ENCODE data around the gene ADGRF5.

Gene ADGRF5, protein sequence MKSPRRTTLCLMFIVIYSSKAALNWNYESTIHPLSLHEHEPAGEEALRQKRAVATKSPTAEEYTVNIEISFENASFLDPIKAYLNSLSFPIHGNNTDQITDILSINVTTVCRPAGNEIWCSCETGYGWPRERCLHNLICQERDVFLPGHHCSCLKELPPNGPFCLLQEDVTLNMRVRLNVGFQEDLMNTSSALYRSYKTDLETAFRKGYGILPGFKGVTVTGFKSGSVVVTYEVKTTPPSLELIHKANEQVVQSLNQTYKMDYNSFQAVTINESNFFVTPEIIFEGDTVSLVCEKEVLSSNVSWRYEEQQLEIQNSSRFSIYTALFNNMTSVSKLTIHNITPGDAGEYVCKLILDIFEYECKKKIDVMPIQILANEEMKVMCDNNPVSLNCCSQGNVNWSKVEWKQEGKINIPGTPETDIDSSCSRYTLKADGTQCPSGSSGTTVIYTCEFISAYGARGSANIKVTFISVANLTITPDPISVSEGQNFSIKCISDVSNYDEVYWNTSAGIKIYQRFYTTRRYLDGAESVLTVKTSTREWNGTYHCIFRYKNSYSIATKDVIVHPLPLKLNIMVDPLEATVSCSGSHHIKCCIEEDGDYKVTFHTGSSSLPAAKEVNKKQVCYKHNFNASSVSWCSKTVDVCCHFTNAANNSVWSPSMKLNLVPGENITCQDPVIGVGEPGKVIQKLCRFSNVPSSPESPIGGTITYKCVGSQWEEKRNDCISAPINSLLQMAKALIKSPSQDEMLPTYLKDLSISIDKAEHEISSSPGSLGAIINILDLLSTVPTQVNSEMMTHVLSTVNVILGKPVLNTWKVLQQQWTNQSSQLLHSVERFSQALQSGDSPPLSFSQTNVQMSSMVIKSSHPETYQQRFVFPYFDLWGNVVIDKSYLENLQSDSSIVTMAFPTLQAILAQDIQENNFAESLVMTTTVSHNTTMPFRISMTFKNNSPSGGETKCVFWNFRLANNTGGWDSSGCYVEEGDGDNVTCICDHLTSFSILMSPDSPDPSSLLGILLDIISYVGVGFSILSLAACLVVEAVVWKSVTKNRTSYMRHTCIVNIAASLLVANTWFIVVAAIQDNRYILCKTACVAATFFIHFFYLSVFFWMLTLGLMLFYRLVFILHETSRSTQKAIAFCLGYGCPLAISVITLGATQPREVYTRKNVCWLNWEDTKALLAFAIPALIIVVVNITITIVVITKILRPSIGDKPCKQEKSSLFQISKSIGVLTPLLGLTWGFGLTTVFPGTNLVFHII (N-terminal part only)

DNA sequence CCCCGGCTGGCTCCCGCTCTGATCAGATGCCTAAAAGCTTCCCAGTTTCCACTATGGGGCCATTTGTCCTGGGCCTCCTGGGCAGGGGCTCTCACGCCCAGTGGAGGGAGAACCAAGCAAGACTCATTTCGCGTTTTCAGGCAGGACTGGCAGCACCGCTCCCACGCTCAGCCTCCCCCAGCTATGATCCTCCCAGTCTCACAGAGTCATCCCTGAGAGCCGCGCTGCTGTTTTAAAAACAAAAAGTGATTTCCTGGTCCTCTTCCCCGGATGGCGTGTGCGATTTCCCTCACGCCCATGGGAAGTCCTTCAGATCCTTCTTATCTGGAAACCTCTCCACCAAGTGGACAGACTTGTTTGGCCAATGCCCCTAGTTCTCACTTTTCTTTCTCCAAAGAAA is at the start of gene ADGRF5:
TSS of gene ADGRF5 (minus strand) at position 208 of the 400 bp plus-strand sequence. CDS start 15,176 bp downstream, outside the sequence.
- no peak for DNase-seq

DNA sequence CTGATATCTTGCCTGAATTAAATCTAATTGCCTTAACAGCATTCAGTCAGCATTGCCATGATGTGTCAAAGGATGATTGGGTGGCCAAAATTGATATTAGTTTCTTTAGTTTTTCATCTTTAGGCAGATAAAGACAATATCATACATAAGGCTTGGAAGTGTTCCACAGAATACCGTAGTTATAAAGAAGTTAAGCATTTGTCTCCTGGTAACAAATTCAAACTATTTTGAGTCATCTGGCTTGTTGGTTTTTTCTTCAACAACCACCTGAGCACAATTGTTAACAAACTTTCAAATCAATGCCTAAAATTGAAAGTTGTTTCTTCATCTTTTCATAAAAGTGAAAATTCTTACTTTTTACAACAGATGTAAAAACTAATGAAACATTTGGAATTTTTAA is 47.5 kb upstream of the ADGRF5 start:
- DNase-seq, result no peak

DNA sequence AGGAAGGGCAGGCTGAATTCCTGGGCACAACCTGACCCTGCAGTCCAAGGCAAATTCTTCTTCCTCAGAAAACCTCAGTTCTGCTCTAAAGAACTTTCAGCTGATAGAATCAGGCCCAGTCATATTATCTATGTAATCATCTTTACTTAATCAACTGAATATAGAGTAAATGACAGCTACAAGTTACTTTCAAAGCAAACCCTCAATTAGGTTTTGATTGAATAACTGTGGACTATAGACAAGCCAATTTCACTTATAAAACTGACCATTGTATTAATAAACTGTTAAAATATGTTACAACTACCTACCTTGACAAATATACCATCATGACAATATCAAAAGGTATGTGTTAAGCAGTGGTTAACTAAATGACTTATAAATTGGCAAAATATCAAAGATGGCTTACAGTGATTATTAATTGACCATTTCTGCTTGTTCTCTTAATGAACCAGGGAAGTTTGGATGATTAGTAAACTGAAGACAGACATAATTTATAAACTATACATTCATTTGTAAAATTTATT is 46.1 kb upstream of the ADGRF5 start:
- no peak for DNase-seq

DNA sequence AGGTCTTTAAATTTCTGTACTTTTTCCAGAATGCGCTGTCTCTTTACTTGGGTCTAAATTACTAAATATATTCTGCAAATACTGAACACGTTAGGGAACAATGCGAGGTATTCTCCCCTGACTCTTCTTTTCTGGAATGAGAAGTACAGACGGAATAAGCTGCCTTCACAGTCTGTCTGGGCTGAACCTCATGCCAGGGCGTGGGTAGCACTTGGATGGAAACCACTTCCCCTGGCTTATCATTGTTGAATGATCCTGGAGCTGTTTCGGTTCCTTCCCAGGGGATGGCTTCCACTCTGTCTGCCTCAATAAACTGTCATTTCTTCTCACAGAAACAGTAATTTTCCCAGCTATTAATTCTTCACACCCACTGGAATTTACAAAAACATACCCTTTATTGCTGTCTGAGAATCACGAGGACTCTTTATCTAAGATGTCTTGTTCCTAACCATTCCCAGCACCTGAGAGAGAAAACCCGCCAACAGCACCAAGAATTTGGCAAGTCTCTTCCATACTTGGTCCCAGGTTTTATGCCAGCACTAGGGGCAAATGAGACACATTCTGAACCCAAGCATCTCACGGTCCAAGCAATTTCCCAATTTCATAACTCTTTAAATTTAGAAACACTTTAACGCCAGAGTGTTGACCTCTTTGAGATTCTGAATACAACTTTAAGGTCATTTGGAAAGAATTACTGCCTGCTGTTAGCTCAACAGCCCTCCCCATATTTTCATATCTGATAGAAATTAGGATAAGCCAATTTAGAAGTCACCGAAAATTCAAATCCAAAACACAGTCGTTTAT is 43.2 kb upstream of the ADGRF5 start:
- DNase-seq, result no peak

DNA sequence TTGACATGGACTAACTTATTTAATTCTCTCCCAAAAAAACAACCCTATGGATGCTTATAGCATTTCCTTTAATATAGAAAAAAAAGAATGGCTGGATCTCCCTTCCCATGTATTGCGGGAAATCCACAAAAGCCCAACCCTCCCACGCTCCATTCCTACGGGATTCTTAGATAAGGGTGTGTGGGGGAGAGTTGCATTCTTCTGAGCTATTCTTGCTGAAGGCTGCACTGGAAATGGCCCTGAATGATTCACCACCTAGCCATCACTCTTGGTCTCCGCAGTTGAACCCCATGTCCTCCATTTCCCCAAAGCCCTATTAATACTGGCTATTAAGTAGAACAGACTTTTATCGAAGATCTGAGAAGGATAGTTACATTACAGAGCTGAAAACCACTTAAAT is 41.9 kb upstream of the ADGRF5 start:
- DNase-seq, result no peak

DNA sequence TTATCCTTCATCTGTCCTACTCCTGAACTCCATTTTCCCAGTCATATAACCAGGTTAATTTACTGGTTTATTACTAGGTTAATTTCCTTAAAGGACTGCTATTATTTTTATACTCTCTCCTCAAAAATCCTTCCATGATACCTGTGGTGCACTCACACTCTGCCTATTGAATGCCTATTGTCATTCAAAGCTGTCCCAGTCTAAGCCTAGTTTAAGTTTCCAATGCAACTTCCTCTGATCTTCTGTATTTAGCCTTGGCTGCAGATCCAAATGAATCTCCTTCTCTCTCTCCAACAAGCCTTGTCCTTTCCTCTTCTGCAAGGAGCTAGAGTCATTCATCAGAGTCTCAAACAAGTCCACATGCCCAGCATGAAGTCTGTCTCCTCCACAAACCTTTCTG is 41.3 kb upstream of the ADGRF5 start:
- DNase-seq, result no peak

DNA sequence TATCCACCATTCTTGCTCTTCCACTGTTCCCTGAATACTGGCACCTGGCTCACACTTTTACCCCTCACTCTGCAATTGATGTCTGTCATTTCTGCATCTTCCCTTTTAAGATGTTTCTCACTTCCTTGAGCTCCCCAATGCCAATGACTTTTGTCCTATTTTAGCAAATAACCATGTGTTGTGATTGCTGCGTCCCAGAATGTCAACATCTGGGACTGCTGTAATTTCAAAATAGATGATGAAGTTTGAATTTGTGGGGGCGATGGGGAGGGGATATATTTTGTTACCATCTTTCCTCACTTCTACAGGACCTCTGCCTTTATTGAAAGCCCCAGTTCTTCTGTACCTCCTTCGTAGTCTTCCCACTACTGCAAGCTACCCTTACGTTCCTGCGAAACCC is 40.0 kb upstream of the ADGRF5 start:
- no peak for DNase-seq

DNA sequence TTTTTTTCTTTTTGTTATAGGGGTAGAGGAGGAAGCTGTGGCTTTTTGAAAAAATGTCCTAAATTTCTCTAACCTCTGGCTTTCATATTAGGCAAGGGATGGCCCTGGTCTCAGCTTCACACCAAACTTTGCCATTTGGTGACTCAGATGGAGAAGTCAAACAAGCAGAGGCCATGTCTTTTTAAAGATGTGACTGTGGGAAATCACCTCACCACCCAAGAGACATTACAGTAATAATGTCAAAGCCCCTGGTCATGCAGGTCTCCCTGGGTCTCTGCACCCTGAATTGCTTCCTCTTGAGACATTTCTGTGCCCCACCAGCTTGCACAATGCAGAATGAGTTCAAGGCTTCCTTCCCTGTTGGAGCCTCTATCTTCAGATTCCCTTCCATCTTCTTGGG is 39.5 kb upstream of the ADGRF5 start:
- DNase-seq, result no peak

DNA sequence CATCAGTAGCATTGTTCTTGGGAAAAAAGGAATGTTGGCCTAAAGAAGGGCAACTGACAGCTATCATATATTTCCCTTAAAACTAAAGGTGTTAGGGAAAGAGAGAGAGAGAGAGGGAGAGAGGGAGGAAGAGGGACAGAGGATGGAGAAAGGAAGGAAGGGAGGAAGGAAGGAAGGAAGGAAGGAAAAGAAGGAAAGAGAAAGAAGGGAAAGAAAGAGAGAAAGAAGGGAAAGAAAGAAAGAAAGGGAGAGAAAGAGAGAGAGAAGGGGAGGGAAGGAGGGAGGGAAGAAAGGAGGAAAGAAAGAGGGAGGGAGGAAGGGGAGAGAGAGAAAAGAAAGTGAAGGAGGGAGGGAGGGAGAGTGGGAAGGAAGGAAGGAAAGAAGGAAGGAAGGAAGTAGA is 37.7 kb upstream of the ADGRF5 start:
- DNase-seq, result no peak

DNA sequence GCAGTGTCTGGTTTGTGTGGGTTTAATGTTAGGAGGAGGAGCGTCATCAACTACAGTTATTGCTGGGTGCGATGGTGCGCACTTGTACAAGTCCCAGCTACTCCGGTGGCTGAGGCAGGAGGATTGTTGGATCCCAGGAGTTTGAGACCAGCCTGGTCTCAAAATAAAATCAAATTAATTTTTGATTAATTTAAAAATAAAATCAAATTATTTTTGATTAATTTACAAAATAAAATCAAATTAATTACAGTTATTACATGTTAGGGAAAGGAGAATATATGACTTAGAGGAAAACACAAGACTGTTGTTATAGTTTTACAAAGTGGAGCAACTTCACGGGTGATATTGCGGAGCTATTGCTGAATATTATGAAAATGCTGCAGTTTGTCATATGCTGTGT is 34.7 kb upstream of the ADGRF5 start:
- no peak for DNase-seq

DNA sequence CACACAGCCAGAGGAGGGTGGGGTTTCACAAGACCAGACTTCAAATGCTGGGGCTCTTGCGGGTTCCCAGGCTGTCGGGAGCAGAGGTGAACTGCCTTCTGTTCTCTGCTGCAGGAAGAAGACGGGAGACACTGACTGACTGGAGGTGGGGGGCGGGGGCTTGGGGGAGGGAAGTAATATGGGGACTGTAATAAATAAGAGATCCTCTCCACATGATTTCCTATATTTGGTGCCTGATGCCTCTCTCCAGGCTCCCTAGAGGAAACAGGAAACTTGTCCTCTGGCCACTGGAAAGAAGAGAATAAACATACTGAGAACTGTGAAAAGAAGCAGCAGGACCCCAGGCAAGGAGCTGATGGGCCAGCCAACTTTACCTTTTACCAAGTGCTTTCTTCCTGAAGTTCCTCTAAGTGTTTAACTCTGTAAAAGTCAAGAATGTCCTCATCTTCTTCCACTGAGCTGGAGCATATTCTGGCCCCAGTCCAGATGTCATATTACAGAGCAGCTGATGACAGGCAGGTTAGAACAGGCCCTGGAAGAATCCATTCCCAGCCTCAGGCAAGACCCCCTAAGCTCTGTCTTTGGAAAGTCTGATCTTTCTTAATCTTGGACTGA is 33.2 kb upstream of the ADGRF5 start:
- no peak for DNase-seq

DNA sequence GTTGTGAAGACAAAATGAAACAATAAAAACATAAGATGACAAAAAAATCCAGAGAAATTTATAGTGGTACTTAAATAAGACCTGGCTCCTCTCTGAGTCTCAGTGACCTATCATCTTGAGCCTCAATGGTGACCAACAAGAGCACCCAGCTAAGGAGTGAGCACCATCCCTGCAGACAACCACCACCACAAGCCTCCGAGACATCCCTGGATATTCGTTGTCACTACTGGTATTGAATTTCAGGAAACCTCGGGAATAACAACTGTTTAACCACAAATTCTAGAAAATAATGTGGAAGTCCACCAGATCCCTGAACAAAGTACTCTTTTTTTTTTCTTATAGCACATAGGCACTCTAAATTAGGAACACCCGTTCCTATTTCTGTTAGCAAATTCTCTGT is 32.2 kb upstream of the ADGRF5 start:
- no peak for DNase-seq

DNA sequence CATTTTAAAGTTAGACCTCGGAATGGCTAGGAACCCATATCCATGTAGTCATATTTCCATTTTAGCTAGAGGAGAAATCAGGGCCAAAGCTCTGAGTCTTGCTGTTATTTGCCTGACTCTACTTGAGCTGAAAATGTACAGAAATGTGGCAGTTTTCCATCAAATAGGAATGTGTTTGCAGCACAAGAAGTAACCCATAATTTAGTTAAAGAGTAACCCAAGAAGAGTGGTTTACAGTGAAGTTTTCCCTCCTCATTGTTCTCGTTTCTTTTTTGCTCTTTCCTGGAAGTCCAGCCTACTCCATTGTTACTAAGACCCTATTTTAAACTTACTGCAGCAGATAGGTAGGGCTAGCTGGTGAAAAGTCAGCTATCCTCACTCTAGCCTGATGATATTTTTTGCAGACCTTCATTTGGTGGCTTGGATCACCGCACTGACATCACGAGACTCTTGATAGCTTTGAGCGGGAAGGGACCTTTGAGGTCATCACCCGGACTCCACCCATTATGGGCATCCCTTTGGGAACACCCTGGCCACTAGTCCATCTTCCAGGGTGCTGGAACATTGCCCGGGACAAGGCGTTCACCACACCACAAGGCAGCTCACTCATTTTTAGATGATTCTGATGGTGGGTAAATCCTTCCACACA is 28.0 kb upstream of the ADGRF5 start:
- DNase-seq, result no peak

DNA sequence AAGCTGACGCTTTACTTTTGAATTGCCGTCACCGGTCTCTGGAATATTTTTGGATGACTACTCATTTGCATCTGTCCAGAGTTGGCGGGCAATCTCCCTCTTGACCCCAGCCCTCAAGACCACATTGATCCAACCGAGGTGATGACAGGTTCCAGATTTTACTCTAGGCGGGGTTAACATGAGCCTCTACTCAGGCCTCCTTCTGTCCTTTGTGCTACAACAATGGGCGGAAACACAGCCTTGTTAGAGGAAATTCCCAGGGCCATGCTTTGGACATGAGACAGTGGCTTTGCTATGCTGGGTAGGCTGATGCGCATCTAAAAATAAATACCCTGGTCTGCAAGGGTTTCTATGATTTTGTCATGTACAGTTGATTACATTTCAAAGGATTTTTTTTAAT is 27.0 kb upstream of the ADGRF5 start:
- DNase-seq, result no peak

DNA sequence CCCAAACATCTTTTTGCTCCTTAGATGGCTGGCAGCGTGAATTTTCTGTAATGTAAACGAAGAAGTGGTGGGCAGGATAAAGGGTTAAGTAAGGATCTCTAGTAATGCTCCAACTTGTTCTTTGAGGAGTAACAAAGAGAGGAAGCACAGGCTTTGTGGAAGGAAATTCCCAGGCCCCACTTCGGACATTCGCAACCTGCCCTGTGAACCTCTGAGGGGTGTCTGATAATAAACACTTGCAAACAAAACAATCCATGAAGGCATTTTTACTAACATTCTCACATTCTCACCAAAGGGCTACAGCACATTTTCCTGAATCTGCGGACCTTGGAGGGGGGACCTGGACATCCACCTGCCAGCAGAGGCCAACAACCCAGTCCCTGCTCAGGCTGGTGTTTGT is 25.8 kb upstream of the ADGRF5 start:
- no peak for DNase-seq

DNA sequence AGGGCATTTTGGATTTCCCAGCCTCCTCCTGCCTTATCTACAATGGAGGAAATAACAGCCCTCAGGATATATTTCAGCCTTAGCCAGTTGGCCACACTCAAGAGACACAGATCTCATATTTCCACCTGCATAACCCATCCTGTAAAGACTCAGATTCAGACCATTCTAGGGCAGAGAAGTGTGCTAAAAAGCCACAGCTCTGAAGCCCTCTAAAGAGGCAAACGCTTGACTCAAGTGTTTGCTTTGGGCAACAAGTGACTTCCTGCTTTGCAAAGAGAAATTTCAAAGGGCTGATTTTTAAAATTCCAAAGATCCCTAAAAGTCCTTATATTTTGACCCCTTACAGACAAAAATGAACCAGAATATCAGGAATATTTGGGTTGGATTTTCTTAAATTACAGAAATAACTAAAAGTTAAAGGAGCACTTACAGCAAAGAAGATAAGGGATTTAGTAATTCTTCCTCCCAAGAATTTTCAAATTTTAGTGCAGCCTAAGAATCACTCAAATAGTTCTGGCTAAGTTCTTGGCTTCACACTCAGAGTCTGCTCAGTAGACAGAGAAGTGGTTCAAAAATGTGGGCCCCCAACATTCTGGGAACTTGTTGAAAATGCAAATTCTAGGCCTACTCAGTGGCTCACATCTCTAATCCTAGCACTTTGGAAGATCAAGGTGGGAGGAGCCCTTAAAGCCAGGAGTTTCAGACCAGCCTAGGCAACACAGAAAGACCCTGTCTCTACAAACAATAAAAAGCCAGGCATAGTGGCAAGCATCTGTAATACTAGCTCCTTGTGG is 18.9 kb upstream of the ADGRF5 start:
- no peak for DNase-seq

DNA sequence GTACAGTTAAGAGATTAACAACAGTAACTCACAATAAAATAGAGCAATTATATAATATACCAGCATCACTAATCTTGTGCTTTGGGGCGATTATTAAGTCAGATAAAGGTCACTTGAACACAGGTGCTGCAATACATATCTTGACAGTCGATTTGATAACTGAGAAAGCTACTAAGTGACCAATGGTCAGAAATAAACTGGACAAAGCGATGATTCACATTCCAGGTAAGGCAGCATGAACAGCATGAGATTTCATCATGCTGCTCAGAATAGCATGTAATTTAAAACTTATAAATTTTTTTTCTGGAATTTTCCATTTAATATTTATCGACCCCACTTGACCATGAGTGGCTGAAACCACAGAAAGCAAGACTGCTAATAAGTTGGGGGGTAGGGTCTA is 15.9 kb upstream of the ADGRF5 start:
- no peak for DNase-seq

DNA sequence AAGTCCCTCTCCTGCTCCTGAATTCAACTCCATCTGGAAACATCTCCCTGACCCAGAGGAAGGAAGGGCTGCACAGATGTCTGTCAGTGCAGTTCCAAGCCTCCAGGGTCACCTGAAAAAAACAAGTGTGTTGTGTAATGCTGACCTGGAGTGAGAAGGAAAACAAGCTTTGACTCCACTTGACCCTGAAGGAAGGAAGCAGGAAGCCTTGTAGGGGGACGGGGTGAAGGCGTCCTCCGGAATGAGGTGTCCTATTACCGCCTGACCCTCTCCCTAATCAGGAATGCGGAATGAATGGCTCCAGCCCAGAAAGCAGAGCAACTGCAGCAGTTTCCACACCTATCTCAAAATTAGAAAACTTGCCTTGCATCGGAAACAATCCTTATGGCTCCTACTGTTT is 13.9 kb upstream of the ADGRF5 start:
- DNase-seq, result no peak

DNA sequence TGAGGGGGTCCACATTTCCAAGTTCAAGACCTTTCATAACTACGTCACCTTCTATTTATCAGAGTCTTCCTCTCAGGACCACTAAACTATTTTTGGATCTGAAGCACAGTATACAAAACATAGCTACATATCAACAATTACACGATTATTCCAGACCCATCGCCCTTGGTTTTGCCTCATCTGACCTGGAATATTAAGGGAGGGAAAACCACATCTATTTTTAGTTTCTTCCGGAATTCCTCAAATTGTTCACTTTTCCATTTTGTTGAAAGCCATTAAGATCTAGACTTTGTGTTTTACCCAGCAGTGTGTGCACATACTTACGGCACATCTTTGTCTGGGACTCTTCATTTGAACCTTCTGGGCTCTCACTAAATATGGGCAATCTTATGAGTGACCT is 12.0 kb upstream of the ADGRF5 start:
- DNase-seq, result no peak
